Pericardium fibroblast (primary cell): ENCODE results near the gene TBPL1. TPM values are rescaled to one million over a fixed set of nuclear protein-coding genes. Genes with fewer than 3 reads are reported as not detected.

ENCODE experiments used
- total RNA-seq: library from RNA; depleted of rRNA; stranded (reverse); fragments of >200 nt; gene quantifications from 2 replicates; pipeline ENCODE4 v1.2.3, GENCODE V29; 2015

Gene TBPL1
- 25.7 and 31.6 TPM in 2 replicates for total RNA-seq

DNA sequence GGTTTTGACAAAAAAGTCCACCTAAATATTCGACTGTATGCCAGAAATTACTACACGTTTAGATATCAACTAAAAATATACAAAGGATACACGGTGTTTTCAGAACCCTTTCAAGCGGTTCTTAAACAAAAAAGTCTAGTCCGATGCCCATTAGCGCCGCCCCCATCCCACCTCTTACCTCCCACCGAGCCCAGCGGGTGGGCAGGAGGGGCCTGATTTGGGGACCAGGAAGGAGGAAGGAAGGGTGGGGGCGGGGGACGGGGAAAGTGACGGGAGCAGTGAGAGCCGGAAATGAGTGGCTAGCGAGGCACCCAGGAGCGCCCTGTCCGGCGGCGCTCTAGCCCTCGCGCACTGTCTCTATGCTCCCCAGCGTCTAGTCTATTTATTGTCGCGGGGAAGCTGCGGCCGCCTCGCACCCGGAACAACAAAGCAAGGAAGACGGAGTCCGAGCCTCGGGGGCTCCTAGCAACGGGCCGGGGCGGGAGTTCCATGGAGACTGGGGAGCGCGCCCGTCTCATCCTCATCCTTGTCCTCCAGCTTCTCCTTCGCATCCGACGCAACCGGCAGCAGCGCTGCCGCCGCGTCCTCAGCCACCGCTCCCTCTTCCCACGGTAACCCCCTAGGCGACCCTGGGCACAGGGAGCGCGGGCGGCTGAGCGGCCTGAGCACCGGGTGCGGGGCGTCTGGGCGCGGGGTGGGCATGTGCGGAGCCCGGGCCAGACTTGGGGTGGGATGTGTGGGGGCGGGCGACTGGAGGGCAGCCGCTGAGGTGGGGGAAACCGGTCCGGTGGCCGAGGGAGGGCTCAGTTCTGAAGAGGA, at the start of gene TBPL1:
TSS of gene TBPL1 (plus strand) at position 410 of the 819 bp plus-strand sequence. CDS start 26,902 bp downstream, outside the sequence.

Other genes starting within 250 kb of the TBPL1 start
- gene TCF21, start 64.1 kb upstream of the TBPL1 start, total RNA-seq, result 1.5 and 25.9 TPM in 2 replicates
- 0.58 and 1.2 TPM in 2 replicates for gene SLC2A12, start 99.4 kb downstream of the TBPL1 start, total RNA-seq